HepG2 (cell line): ENCODE data around the gene TP63. TPM values are rescaled to one million over a fixed set of nuclear protein-coding genes. Genes with fewer than 3 reads are reported as not detected.
A peak's percentile ranks its signal among the peaks of the same experiment; 100 is the strongest.

ENCODE experiments used
- ATAC-seq: fragments of 200-7000 bp; cut with Tn5 transposase; 3 replicates; pipeline ENCODE4 v1.9.1; 2020; ENCODE audit warnings: mild to moderate bottlenecking, moderate library complexity
- BruUV-seq: library from RNA; stranded (reverse); fragments of 400-500 nt; replicated peaks from 2 replicates; lab custom pipeline; 2021; lab: Mats Ljungman, UMichigan
- CTCF ChIA-PET: fragments of 300-600 bp; formaldehyde crosslinking; extraction: SDS; loops from one replicate; lab custom pipeline; 2021; ENCODE audit warnings: low total read pairs, inconsistent platforms, low intra/inter-chr PET ratio; lab: Yijun Ruan, JAX
- POLR2A ChIA-PET: fragments of 350-600 bp; sonication (Branson Sonifier 250); formaldehyde crosslinking; loops from one replicate; lab custom pipeline; 2020; ENCODE audit warnings: antibody characterized with exemption, inconsistent platforms; lab: Yijun Ruan, JAX
- DNase-seq: peaks from one replicate; pipeline ENCODE4 v3.0.0-alpha.2; 2015; ENCODE audit warnings: low spot score
- FAIRE-seq: peaks from 3 replicates; lab custom pipeline; 2011; peaks lifted over from hg19 to GRCh38; lab: Jason Lieb, UNC
- H2AFZ ChIP-seq: one replicate; pipeline ENCODE4 v1.6.1; 2011; ENCODE audit warnings: low read length, inconsistent platforms
- H3K27ac ChIP-seq: fragments of 300-600 bp; 3 replicates; pipeline ENCODE4 v1.8.0; 2011; ENCODE audit warnings: mixed run types, mild to moderate bottlenecking, mixed read lengths, low read length, inconsistent platforms; ENCODE audit not compliant: insufficient read depth; ENCODE audit errors: extremely low read length
- H3K27me3 ChIP-seq, 2 experiments: fragments of 200-600 bp in 1 of 2; 2 replicates in 1 of 2; 3 replicates in 1 of 2; pipeline versions ENCODE4 v1.6.0 to v1.8.0; 2011; ENCODE audit warnings: low read length in 2 of 2, mild to moderate bottlenecking in 2 of 2, moderate library complexity in 2 of 2, inconsistent platforms in 1 of 2; ENCODE audit not compliant: insufficient read depth in 2 of 2, control insufficient read depth in 1 of 2
- H3K36me3 ChIP-seq, 2 experiments: fragments of 200-600 bp in 1 of 2; replicated peaks in 1 of 2; 2 replicates in 1 of 2; 3 replicates in 1 of 2; pipeline versions ENCODE4 v1.5.1 to v1.8.0; 2011; ENCODE audit warnings: low read length in 2 of 2, inconsistent platforms in 1 of 2; ENCODE audit not compliant: insufficient read depth in 2 of 2, control insufficient read depth in 1 of 2
- H3K4me1 ChIP-seq: 2 replicates; pipeline ENCODE4 v1.5.1; 2012; ENCODE audit warnings: low read length, inconsistent platforms; ENCODE audit not compliant: insufficient read depth
- H3K4me2 ChIP-seq: 2 replicates; pipeline ENCODE4 v1.6.0; 2011; ENCODE audit warnings: low read depth, low read length, inconsistent platforms
- H3K4me3 ChIP-seq, 3 experiments: fragments of 200-600 bp in 1 of 3; sonication (generic), shearing (Covaris generic) in 1 of 3; replicated peaks in 1 of 3; 2 replicates each; pipeline ENCODE4 v1.5.1; 2011 to 2016; ENCODE audit warnings: low read length in 3 of 3, inconsistent platforms in 2 of 3, low read depth in 2 of 3, mild to moderate bottlenecking in 2 of 3, control low read depth in 1 of 3, mixed read lengths in 1 of 3; ENCODE audit not compliant: insufficient read depth in 1 of 3
- H3K79me2 ChIP-seq: one replicate; pipeline ENCODE4 v1.6.1; 2011; ENCODE audit warnings: low read length, inconsistent platforms; ENCODE audit not compliant: insufficient read depth
- H3K9ac ChIP-seq: 2 replicates; pipeline ENCODE4 v1.6.0; 2011; ENCODE audit warnings: mild to moderate bottlenecking, low read depth, low read length, inconsistent platforms; ENCODE audit not compliant: insufficient read depth
- H3K9me3 ChIP-seq: 2 replicates; pipeline ENCODE4 v1.5.1; 2012; ENCODE audit warnings: mild to moderate bottlenecking, low read length
- H4K20me1 ChIP-seq: 2 replicates; pipeline ENCODE4 v1.6.0; 2011; ENCODE audit warnings: inconsistent platforms, mild to moderate bottlenecking, low read length, moderate library complexity; ENCODE audit not compliant: insufficient read depth
- HNF1A ChIP-seq, 2 experiments: sonication (generic) in 1 of 2; formaldehyde crosslinking in 1 of 2; IDR thresholded peaks; 2 replicates each; pipeline versions ENCODE4 v1.4.0 to v1.6.1; 2016 to 2020; ENCODE audit warnings: borderline replicate concordance in 1 of 2, low read depth in 1 of 2, mild to moderate bottlenecking in 1 of 2, missing genetic modification reagents in 1 of 2
- MAFF ChIP-seq: IDR thresholded peaks from 2 replicates; pipeline ENCODE4 v1.6.1; 2011; ENCODE audit warnings: low read depth, low read length, improper control_type of control experiment
- MAFK ChIP-seq, 2 experiments: IDR thresholded peaks in 1 of 2; conservative IDR thresholded peaks in 1 of 2; 2 replicates each; pipeline ENCODE4 v1.6.1; 2011; ENCODE audit warnings: improper control_type of control experiment in 2 of 2, low read length in 2 of 2
- ZFP36L1 ChIP-seq: sonication (generic); formaldehyde crosslinking; IDR thresholded peaks from 2 replicates; pipeline ENCODE4 v1.8.0; 2022; ENCODE audit warnings: mild to moderate bottlenecking, missing genetic modification reagents, moderate library complexity
- ZNF256 ChIP-seq: sonication (generic); formaldehyde crosslinking; conservative IDR thresholded peaks from 2 replicates; pipeline ENCODE4 v1.4.0; 2020; ENCODE audit warnings: missing genetic modification reagents
- WGBS: methylation state at CpG from one replicate; pipeline ENCODE4 v1.1.6; 2017; ENCODE audit warnings: low lambda C conversion rate; 5-methylcytosine and 5-hydroxymethylcytosine counted together
- in situ Hi-C: cut with HindIII; loops from 2 replicates; pipeline ENCODE4 v1.10.0; 2017; ENCODE audit warnings: low pct_unique_long_range_greater_than_20kb; ENCODE audit not compliant: extremely low pct_ligation_motif_present
- intact Hi-C: fragments of 100-400 bp; cut with micrococcal nuclease; formaldehyde crosslinking; loops from one replicate; pipeline ENCODE4 v1.10.0; 2022; ENCODE audit not compliant: unreplicated experiment
- polyA plus RNA-seq, 8 experiments: library from polyadenylated mRNA; depleted of rRNA in 3 of 8; stranded (reverse) in 7 of 8; unstranded in 1 of 8; fragments of >200 nt; fragmentation: Illumina TruSeq in 4 of 8; extraction: Trizol in 4 of 8; gene quantifications; 2 replicates each; pipeline versions ENCODE4 v1.2.1 to v1.2.3, GENCODE V29; 2011 to 2016; ENCODE audit warnings: low read depth in 4 of 8, missing spikeins in 1 of 8, mixed read lengths in 1 of 8; ENCODE audit not compliant: insufficient read depth in 1 of 8
- total RNA-seq, 5 experiments: library from RNA; depleted of rRNA; stranded (reverse); fragments of >200 nt; fragmentation: Illumina TruSeq; extraction: Trizol; gene quantifications; 2 replicates each; pipeline ENCODE4 v1.2.3, GENCODE V29; 2016; ENCODE audit warnings: low read depth in 1 of 5

The TP63 gene
- total and polyA plus RNA-seq, 2 of the 13 experiments (the other 11 are each of a cell fraction or from before 2014, with no cell fraction given), result not detected

- intact Hi-C loops, result no loop called here
- TF ChIP-seq ZNF256 (CRISPR knock-in tag) (no peak), HNF1A (IDR thresholded peaks at IDR 0.05; ENCODE audit: low read depth) (no peak), HNF1A (CRISPR knock-in tag; IDR thresholded peaks at IDR 0.05; ENCODE audit: borderline replicate concordance) (no peak), ZFP36L1 (CRISPR knock-in tag) (no peak), MAFK (conservative IDR thresholded peaks at IDR 0.05 in 1 of 2, IDR thresholded peaks at IDR 0.05 in 1 of 2; ENCODE audit: low read length in 2 of 2) (peak; percentile 96 to 98), MAFF (peak; percentile 98)
- H3K9me3 ChIP-seq, result no peaks in the 10 kb centered on the region
- POLR2A ChIA-PET, result no interaction called here
- no TSS peak for BruUV-seq
- H3K4me2 ChIP-seq, result no peak overlapping the region
- CTCF ChIA-PET, result no interaction called here
- no peaks in the 10 kb centered on the region for H4K20me1 ChIP-seq
- H3K9ac ChIP-seq, result no peak overlapping the region
- DNase-seq (no peak), ATAC-seq (no peak), FAIRE-seq (no peak)
- WGBS, result 0% methylated on average over 1 of the region's 1 CpG
- H3K27me3 ChIP-seq, result no peaks in the 10 kb centered on the region; a peak in 1 of 5 replicates
- no peaks in the 10 kb centered on the region for H3K4me1 ChIP-seq
- H3K27ac ChIP-seq, result no peak overlapping the region
- no peak overlapping the region for H2AFZ ChIP-seq
- H3K36me3 ChIP-seq, result no peaks in the 10 kb centered on the region
- in situ Hi-C loops, result no loop called here
- no peak overlapping the region for H3K4me3 ChIP-seq
- H3K79me2 ChIP-seq, result no peaks in the 10 kb centered on the region
Observed at GRCh38 chr3:189728915-189729314, 97.7 kb downstream of the TP63 start.
